HepG2 (cell line): ENCODE data around the gene SCUBE1. TPM values are rescaled to one million over a fixed set of nuclear protein-coding genes. Genes with fewer than 3 reads are reported as not detected.

Experiments used
- ARID4A ChIP-seq: sonication (generic); formaldehyde crosslinking; IDR thresholded peaks from 2 replicates; pipeline ENCODE4 v1.5.0; 2020; ENCODE audit warnings: mild to moderate bottlenecking, missing genetic modification reagents, borderline replicate concordance
- HES4 ChIP-seq: sonication (generic); formaldehyde crosslinking; IDR thresholded peaks from 2 replicates; pipeline ENCODE4 v1.9.0; 2021; ENCODE audit warnings: mild to moderate bottlenecking, missing genetic modification reagents, borderline replicate concordance
- MLX ChIP-seq: IDR thresholded peaks from 2 replicates; pipeline ENCODE4 v1.6.1; 2016
- RNF2 ChIP-seq: fragments of 450-650 bp; conservative IDR thresholded peaks from 2 replicates; pipeline ENCODE4 v1.6.1; 2016; ENCODE audit warnings: low read depth
- STAT6 ChIP-seq: sonication (generic); formaldehyde crosslinking; IDR thresholded peaks from 2 replicates; pipeline ENCODE4 v1.4.0; 2020; ENCODE audit warnings: missing genetic modification reagents, mild to moderate bottlenecking, borderline replicate concordance
- TBP ChIP-seq: sonication (generic); formaldehyde crosslinking; IDR thresholded peaks from 2 replicates; pipeline ENCODE4 v1.5.0; 2020; ENCODE audit warnings: missing genetic modification reagents
- THYN1 ChIP-seq: sonication (generic); formaldehyde crosslinking; IDR thresholded peaks from 2 replicates; pipeline ENCODE4 v1.8.1; 2023; ENCODE audit warnings: low read depth, mild to moderate bottlenecking, moderate library complexity, missing genetic modification reagents, borderline replicate concordance
- ZFP36 ChIP-seq: fragments of 150-350 bp; IDR thresholded peaks from 2 replicates; pipeline ENCODE4 v1.6.1; 2018; ENCODE audit warnings: borderline replicate concordance, low read length, low read depth; ENCODE audit not compliant: partially characterized antibody
- ZNF256 ChIP-seq: sonication (generic); formaldehyde crosslinking; conservative IDR thresholded peaks from 2 replicates; pipeline ENCODE4 v1.4.0; 2020; ENCODE audit warnings: missing genetic modification reagents
- ZNF574 ChIP-seq: sonication (generic); formaldehyde crosslinking; IDR thresholded peaks from 2 replicates; pipeline ENCODE4 v1.4.0; 2020; ENCODE audit warnings: missing genetic modification reagents
- ZNF660 ChIP-seq: sonication (generic); formaldehyde crosslinking; IDR thresholded peaks from 2 replicates; pipeline ENCODE4 v1.5.1; 2020; ENCODE audit warnings: mild to moderate bottlenecking, low read depth, missing genetic modification reagents, borderline replicate concordance
- ZNF674 ChIP-seq: sonication (generic); formaldehyde crosslinking; IDR thresholded peaks from 2 replicates; pipeline ENCODE4 v1.5.0; 2020; ENCODE audit warnings: low read depth, mild to moderate bottlenecking, missing genetic modification reagents
- ZNF816 ChIP-seq: sonication (generic); formaldehyde crosslinking; IDR thresholded peaks from 2 replicates; pipeline ENCODE4 v1.8.0; 2022; ENCODE audit warnings: missing genetic modification reagents, mild to moderate bottlenecking, borderline replicate concordance
- ZSCAN9 ChIP-seq: IDR thresholded peaks from 2 replicates; pipeline ENCODE4 v1.6.1; 2016; ENCODE audit warnings: borderline replicate concordance
- polyA plus RNA-seq, 8 experiments: library from polyadenylated mRNA; depleted of rRNA in 3 of 8; stranded (reverse) in 7 of 8; unstranded in 1 of 8; fragments of >200 nt; fragmentation: Illumina TruSeq in 4 of 8; extraction: Trizol in 4 of 8; gene quantifications; 2 replicates each; pipeline versions ENCODE4 v1.2.1 to v1.2.3, GENCODE V29; 2011 to 2016; ENCODE audit warnings: low read depth in 4 of 8, missing spikeins in 1 of 8, mixed read lengths in 1 of 8; ENCODE audit not compliant: insufficient read depth in 1 of 8
- total RNA-seq, 5 experiments: library from RNA; depleted of rRNA; stranded (reverse); fragments of >200 nt; fragmentation: Illumina TruSeq; extraction: Trizol; gene quantifications; 2 replicates each; pipeline ENCODE4 v1.2.3, GENCODE V29; 2016; ENCODE audit warnings: low read depth in 1 of 5

Gene SCUBE1
- total and polyA plus RNA-seq, 2 of the 13 experiments (the other 11 are each of a cell fraction or from before 2014, with no cell fraction given) = under 0.01 to 0.05 TPM

GRCh38 chr22:43186272-43187170, 156.7 kb downstream of the SCUBE1 start, which contains the start of gene TTLL12 (continued):
- TF ChIP-seq STAT6 = no peak
- no peak for TF ChIP-seq THYN1 (CRISPR knock-in tag)
- peak; percentile 20; the same call in 1 of the 2 replicates for TF ChIP-seq ARID4A (CRISPR knock-in tag)
- no peak for TF ChIP-seq MLX (CRISPR knock-in tag)
- TF ChIP-seq HES4 (CRISPR knock-in tag) = 0 out of 2 replicates have a peak, but pooled peaks have one; percentile 35
- no peak for TF ChIP-seq ZNF660 (CRISPR knock-in tag)
- TF ChIP-seq RNF2 = peak; percentile 87; the same call in 1 of the 2 replicates
- TF ChIP-seq ZSCAN9 = 0 out of 2 replicates have a peak, but pooled peaks have one; percentile 13
- 0 out of 2 replicates have a peak, but pooled peaks have one; percentile 72 for TF ChIP-seq ZNF674 (CRISPR knock-in tag)
- no peak; the same call in 1 of the 2 replicates for TF ChIP-seq ZNF816 (CRISPR knock-in tag)
- TF ChIP-seq ZNF256 (CRISPR knock-in tag) = no peak
- TF ChIP-seq TBP (CRISPR knock-in tag) = no peak
- no peak; the same call in 1 of the 2 replicates for TF ChIP-seq ZNF574 (CRISPR knock-in tag)
- no peak for TF ChIP-seq ZFP36
